HCT116 (cell line): Measurements from ENCODE around the gene PRCP. TPM values are rescaled to one million over a fixed set of nuclear protein-coding genes. Genes with fewer than 3 reads are reported as not detected.

Experiments used
- ATAC-seq: fragments of 200-7000 bp; cut with Tn5 transposase; 2 replicates; pipeline ENCODE4 v1.9.1; 2020; ENCODE audit warnings: mild to moderate bottlenecking, moderate library complexity
- BruUV-seq: library from RNA; stranded (reverse); fragments of 400-500 nt; replicated peaks from 2 replicates; lab custom pipeline; 2021; lab: Mats Ljungman, UMichigan
- CTCF ChIA-PET: fragments of 300-600 bp; sonication (Branson Sonifier 250); formaldehyde crosslinking; loops from one replicate; lab custom pipeline; 2021; ENCODE audit warnings: antibody characterized with exemption; lab: Charles Lee
- POLR2A ChIA-PET: fragments of 300-600, 350-600 bp; sonication (Branson Sonifier 250); formaldehyde crosslinking; loops from one replicate; lab custom pipeline; 2021; ENCODE audit warnings: antibody characterized with exemption; lab: Charles Lee
- RAD21 ChIA-PET, 2 experiments: fragments of 300-600 bp; sonication (Branson Sonifier 250); formaldehyde crosslinking; loops; one replicate each; lab custom pipeline; 2023; ENCODE audit warnings: low total read pairs in 2 of 2; ENCODE audit not compliant: uncharacterized antibody in 2 of 2, unreplicated experiment in 2 of 2, low non-redundant PET in 1 of 2; lab: Charles Lee
- DNase-seq: peaks from one replicate; pipeline ENCODE4 v3.0.0-alpha.2; 2010; ENCODE audit warnings: low read depth, low spot score
- H2AFZ ChIP-seq: fragments of 200-600 bp; shearing (Covaris generic), sonication (generic); 2 replicates; pipeline ENCODE4 v1.6.1; 2017; ENCODE audit warnings: low read depth, mixed run types, mixed read lengths, antibody characterized with exemption, low read length; ENCODE audit not compliant: poor library complexity, severe bottlenecking
- H3K27ac ChIP-seq: 2 replicates; pipeline ENCODE4 v1.5.1; 2012; ENCODE audit warnings: low read depth, low read length
- H3K27me3 ChIP-seq: fragments of 200-600 bp; sonication (generic); 2 replicates; pipeline ENCODE4 v1.6.1; 2016; ENCODE audit warnings: mixed run types, low read length, mixed read lengths; ENCODE audit not compliant: insufficient read depth
- H3K36me3 ChIP-seq, 2 experiments: fragments of 200-500 bp in 1 of 2; fragments of 200-600 bp in 1 of 2; sonication (Bioruptor generic) in 1 of 2; sonication (generic) in 1 of 2; 2 replicates each; pipeline versions ENCODE4 v1.5.1 to v1.6.1; 2014 to 2016; ENCODE audit warnings: low read length in 2 of 2, inconsistent platforms in 1 of 2, mixed read lengths in 1 of 2, mixed run types in 1 of 2; ENCODE audit not compliant: insufficient read depth in 2 of 2, control insufficient read depth in 1 of 2
- H3K4me1 ChIP-seq, 2 experiments: fragments of 200-600 bp in 1 of 2; sonication (generic) in 1 of 2; 2 replicates each; pipeline versions ENCODE4 v1.5.1 to v1.6.1; 2012 to 2017; ENCODE audit warnings: low read length in 2 of 2, inconsistent platforms in 1 of 2, mild to moderate bottlenecking in 1 of 2, mixed read lengths in 1 of 2, mixed run types in 1 of 2, moderate library complexity in 1 of 2; ENCODE audit not compliant: insufficient read depth in 2 of 2, control insufficient read depth in 1 of 2
- H3K4me2 ChIP-seq: fragments of 200-600 bp; sonication (generic); 2 replicates; pipeline ENCODE4 v1.6.1; 2017; ENCODE audit warnings: mixed run types, low read length, mixed read lengths
- H3K4me3 ChIP-seq, 2 experiments: fragments of 200-600 bp in 1 of 2; sonication (generic) in 1 of 2; replicated peaks in 1 of 2; 2 replicates each; pipeline ENCODE4 v1.5.1; 2011 to 2016; ENCODE audit warnings: low read length in 2 of 2, control low read depth in 1 of 2, low read depth in 1 of 2, mild to moderate bottlenecking in 1 of 2, mixed read lengths in 1 of 2, mixed run types in 1 of 2
- H3K79me2 ChIP-seq: fragments of 200-600 bp; sonication (generic); 2 replicates; pipeline ENCODE4 v1.6.1; 2017; ENCODE audit warnings: mild to moderate bottlenecking, mixed run types, low read length, moderate library complexity, mixed read lengths; ENCODE audit not compliant: insufficient read depth
- H3K9ac ChIP-seq: fragments of 200-600 bp; sonication (generic); 2 replicates; pipeline ENCODE4 v1.6.1; 2016; ENCODE audit warnings: low read length, mixed read lengths
- H3K9me2 ChIP-seq: fragments of 200-600 bp; sonication (generic), shearing (Covaris generic); 2 replicates; pipeline ENCODE4 v1.6.1; 2017; ENCODE audit warnings: mixed run types, mild to moderate bottlenecking, moderate library complexity; ENCODE audit not compliant: insufficient read depth
- H3K9me3 ChIP-seq, 2 experiments: fragments of 200-500 bp in 1 of 2; fragments of 200-600 bp in 1 of 2; sonication (Bioruptor generic) in 1 of 2; sonication (generic) in 1 of 2; 2 replicates each; pipeline ENCODE4 v1.6.1; 2014 to 2017; ENCODE audit warnings: low read length in 2 of 2, mixed read lengths in 2 of 2, inconsistent platforms in 1 of 2, low read depth in 1 of 2, mild to moderate bottlenecking in 1 of 2, mixed run types in 1 of 2, moderate library complexity in 1 of 2; ENCODE audit not compliant: control insufficient read depth in 1 of 2, insufficient read depth in 1 of 2
- H4K20me1 ChIP-seq: fragments of 200-600 bp; sonication (generic), shearing (Covaris generic); 2 replicates; pipeline ENCODE4 v1.6.1; 2017; ENCODE audit warnings: mixed run types, mild to moderate bottlenecking, moderate library complexity; ENCODE audit not compliant: insufficient read depth
- CBX3 ChIP-seq: IDR thresholded peaks from 2 replicates; pipeline ENCODE4 v1.6.1; 2012; ENCODE audit warnings: low read depth
- CEBPB ChIP-seq: IDR thresholded peaks from 2 replicates; pipeline ENCODE4 v1.6.1; 2012; ENCODE audit warnings: low read depth
- EGR1 ChIP-seq: IDR thresholded peaks from 2 replicates; pipeline ENCODE4 v1.6.1; 2012; ENCODE audit warnings: low read depth
- EZH2 ChIP-seq: fragments of 200-600 bp; sonication (generic); IDR thresholded peaks from 2 replicates; pipeline ENCODE4 v1.6.1; 2017; ENCODE audit warnings: antibody characterized with exemption, mixed run types
- POLR2A ChIP-seq: IDR thresholded peaks from 2 replicates; pipeline ENCODE4 v1.7.0; 2011; ENCODE audit warnings: borderline replicate concordance; ENCODE audit not compliant: insufficient read depth, insufficient read length; ENCODE audit errors: extremely low read depth
- POLR2AphosphoS5 ChIP-seq: IDR thresholded peaks from 2 replicates; pipeline ENCODE4 v1.6.1; 2011; ENCODE audit warnings: mild to moderate bottlenecking, low read depth, low read length, moderate library complexity
- SRF ChIP-seq: IDR thresholded peaks from 2 replicates; pipeline ENCODE4 v1.6.1; 2012; ENCODE audit warnings: low read depth
- intact Hi-C: fragments of 100-400 bp; cut with micrococcal nuclease; formaldehyde crosslinking; loops from 2 replicates; pipeline ENCODE4 v1.10.0; 2022
- total RNA-seq: library from RNA; stranded (reverse); gene quantifications from one replicate; pipeline ENCODE4 v1.2.1, GENCODE V29; 2021; ENCODE audit not compliant: unreplicated experiment

PRCP gene
- total RNA-seq, 1 experiment from 2014 or later = 50.0 TPM

GRCh38 chr11:82909015-82909640 is 8.9 kb upstream of the PRCP start:
- H3K27ac ChIP-seq = no peak overlapping the region
- H3K9me2 ChIP-seq = no peaks in the 10 kb centered on the region
- RAD21 ChIA-PET = no interaction called here
- no TSS peak for BruUV-seq
- TF ChIP-seq SRF = no peak
- no peak for TF ChIP-seq POLR2AphosphoS5
- no peak for TF ChIP-seq POLR2A
- no peak for TF ChIP-seq CBX3
- TF ChIP-seq EGR1 = no peak
- no peaks in the 10 kb centered on the region for H3K4me1 ChIP-seq
- peaks cover 82% of the 10 kb centered on the region for H3K79me2 ChIP-seq
- no peak overlapping the region for H2AFZ ChIP-seq
- intact Hi-C loops = loop anchor here (5.0 kb wide), 1 partner anchor 813 kb away; no protein-coding TSS in a partner anchor
- H3K9me3 ChIP-seq = no peaks in the 10 kb centered on the region
- CTCF ChIA-PET = no interaction called here
- no peak for DNase-seq
- peaks cover 0 to 11% of the 10 kb centered on the region in 2 experiments; a peak in 2 of 4 replicates for H3K36me3 ChIP-seq
- H3K9ac ChIP-seq = no peak overlapping the region
- POLR2A ChIA-PET = no interaction called here
- no peak for ATAC-seq
- H4K20me1 ChIP-seq = 0 out of 2 replicates have a peak, but pooled peaks cover 7% of the 10 kb centered on the region
- no peak overlapping the region for H3K4me2 ChIP-seq
- no peak overlapping the region for H3K4me3 ChIP-seq
- no peaks in the 10 kb centered on the region for H3K27me3 ChIP-seq

GRCh38 chr11:82908311-82908710 is 8.1 kb upstream of the PRCP start:
- ChIA-PET CTCF (no interaction called here), RAD21 (no interaction called here), POLR2A (no interaction called here)
- H3K4me1 ChIP-seq = peaks cover 0 to under 1% of the 10 kb centered on the region in 2 experiments; a peak in 1 of 4 replicates
- intact Hi-C loops = loop anchor here (5.0 kb wide), 1 partner anchor 814 kb away; no protein-coding TSS in a partner anchor
- ATAC-seq (no peak), DNase-seq (no peak)
- H3K27me3 ChIP-seq = no peaks in the 10 kb centered on the region
- no peak overlapping the region for H3K27ac ChIP-seq
- H3K4me2 ChIP-seq = no peak overlapping the region
- TF ChIP-seq CEBPB (no peak), EZH2 (no peak), EGR1 (no peak)
- BruUV-seq = no TSS peak
- no peak overlapping the region for H3K9ac ChIP-seq
- no peak overlapping the region for H2AFZ ChIP-seq
- H3K36me3 ChIP-seq = peaks cover 0 to 11% of the 10 kb centered on the region in 2 experiments; a peak in 2 of 4 replicates
- no peaks in the 10 kb centered on the region for H3K9me3 ChIP-seq
- H3K4me3 ChIP-seq = no peak overlapping the region
- H3K79me2 ChIP-seq = peaks cover 90% of the 10 kb centered on the region
- H4K20me1 ChIP-seq = peaks cover 11% of the 10 kb centered on the region; the same call in 1 of the 2 replicates
- H3K9me2 ChIP-seq = no peaks in the 10 kb centered on the region
